ENCODE measurements around the gene SP9.

DNA sequence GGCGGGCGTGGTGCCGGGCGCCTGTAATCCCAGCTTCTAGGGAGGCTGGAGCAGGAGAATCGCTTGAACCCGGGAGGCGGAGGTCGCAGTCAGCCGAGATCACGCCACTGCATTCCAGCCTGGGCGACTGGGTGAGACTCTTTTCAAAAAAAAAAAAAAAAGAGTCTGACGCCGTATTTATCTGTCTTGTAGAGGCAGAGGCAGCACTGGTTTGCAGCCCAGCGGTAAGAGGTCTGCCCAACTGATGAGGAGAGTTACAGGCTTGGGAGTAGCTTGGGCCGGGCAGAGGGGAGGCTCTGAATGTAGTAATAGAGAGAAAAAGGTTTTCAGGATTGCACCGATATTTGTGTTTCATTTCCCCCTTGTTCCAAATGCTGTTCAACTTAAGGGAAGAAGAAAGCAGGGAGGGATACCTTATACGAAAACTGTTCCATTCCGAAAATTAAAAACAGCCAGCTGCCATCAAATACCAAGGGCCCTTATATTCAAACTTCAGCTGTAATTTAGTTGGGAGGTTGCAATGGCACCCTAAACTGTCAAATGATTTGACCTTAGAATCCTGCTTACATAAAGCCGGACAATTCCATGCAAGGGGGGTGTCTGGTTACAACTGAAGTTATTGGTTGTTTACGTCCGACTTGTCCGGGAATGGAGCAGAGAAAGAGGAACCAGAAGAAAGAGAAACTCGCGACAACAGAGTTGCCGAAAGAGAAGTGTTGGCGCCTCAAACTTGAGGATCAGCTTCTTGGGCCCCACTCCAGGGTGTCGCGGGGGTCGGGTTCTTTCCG is 9.2 kb upstream of the SP9 start:
- TF ChIP-seq, protein P1, sequence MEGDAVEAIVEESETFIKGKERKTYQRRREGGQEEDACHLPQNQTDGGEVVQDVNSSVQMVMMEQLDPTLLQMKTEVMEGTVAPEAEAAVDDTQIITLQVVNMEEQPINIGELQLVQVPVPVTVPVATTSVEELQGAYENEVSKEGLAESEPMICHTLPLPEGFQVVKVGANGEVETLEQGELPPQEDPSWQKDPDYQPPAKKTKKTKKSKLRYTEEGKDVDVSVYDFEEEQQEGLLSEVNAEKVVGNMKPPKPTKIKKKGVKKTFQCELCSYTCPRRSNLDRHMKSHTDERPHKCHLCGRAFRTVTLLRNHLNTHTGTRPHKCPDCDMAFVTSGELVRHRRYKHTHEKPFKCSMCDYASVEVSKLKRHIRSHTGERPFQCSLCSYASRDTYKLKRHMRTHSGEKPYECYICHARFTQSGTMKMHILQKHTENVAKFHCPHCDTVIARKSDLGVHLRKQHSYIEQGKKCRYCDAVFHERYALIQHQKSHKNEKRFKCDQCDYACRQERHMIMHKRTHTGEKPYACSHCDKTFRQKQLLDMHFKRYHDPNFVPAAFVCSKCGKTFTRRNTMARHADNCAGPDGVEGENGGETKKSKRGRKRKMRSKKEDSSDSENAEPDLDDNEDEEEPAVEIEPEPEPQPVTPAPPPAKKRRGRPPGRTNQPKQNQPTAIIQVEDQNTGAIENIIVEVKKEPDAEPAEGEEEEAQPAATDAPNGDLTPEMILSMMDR (conservative IDR thresholded peaks at IDR 0.05) = no peak
- no peak for TF ChIP-seq ZFX (IDR thresholded peaks at IDR 0.05)

Data from C4-2B (cell line).